ENCODE results near the gene GNB1L.

Gene GNB1L

GRCh38 chr22:19765477-19766239 is 89.0 kb downstream of the GNB1L start:
- H3K4me3 ChIP-seq: peak overlapping the region; percentile 66
- DNase-seq (ENCODE audit: low spot score): no peak
- peak overlapping the region in 1 of 2 donors; percentile 37 for H3K27ac ChIP-seq
- TF ChIP-seq, protein P1, sequence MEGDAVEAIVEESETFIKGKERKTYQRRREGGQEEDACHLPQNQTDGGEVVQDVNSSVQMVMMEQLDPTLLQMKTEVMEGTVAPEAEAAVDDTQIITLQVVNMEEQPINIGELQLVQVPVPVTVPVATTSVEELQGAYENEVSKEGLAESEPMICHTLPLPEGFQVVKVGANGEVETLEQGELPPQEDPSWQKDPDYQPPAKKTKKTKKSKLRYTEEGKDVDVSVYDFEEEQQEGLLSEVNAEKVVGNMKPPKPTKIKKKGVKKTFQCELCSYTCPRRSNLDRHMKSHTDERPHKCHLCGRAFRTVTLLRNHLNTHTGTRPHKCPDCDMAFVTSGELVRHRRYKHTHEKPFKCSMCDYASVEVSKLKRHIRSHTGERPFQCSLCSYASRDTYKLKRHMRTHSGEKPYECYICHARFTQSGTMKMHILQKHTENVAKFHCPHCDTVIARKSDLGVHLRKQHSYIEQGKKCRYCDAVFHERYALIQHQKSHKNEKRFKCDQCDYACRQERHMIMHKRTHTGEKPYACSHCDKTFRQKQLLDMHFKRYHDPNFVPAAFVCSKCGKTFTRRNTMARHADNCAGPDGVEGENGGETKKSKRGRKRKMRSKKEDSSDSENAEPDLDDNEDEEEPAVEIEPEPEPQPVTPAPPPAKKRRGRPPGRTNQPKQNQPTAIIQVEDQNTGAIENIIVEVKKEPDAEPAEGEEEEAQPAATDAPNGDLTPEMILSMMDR (IDR thresholded peaks at IDR 0.05): no peak

DNA sequence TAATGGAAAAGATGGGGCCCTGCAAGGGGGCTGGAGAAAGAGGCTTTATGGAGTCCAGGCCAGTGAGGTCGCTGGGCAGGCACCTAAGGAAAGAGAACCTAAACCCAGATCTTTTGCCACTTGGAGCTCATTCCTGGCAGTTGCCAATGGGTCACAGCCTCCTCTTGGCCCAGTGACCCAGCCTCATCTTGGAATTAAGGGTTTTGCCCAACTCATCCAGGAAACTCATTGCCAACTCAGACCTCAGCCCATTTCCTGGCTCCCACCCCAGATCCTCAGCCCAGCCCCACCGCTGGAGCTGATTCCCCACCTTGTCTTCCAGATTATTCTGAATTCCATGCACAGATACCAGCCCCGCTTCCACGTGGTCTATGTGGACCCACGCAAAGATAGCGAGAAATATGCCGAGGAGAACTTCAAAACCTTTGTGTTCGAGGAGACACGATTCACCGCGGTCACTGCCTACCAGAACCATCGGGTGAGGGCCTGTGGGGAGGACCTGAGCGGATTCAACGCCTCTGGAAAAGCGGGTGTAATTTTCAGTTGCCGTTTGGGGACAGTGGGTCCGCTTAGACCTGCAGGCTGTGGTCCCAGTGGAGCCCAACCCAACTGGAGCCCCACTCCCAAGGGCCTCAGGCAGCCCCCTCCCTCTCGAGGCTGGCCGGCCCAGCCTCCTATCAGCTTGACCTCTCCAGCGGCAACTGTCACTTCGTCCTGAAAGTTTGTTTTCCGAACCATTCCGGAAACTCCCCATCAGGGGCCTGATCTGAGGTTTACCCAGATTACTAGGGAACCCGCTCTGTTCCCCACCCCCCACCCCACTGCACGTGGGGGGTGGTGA is 89.8 kb downstream of the GNB1L start:
- no peak for DNase-seq (ENCODE audit: low spot score)
- Histone ChIP-seq H3K4me3 (no peak overlapping the region), H3K27ac (no peak overlapping the region)
- TF ChIP-seq, protein P1 (IDR thresholded peaks at IDR 0.05): no peak

DNA sequence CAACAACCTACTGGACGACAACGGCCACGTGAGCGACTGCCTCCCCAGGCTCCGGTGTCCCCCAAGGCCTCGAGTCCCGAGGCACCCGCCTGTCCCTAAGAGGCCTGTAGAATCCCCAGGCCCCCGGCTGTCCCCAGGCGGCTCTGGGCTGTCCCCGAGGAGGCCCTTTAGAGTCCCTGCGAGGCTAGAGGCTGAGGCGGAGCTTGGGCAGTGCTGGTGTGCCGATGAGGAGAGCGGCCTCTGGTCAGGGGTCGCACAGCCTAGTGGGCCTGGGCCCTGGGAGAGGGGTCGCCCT is 90.4 kb downstream of the GNB1L start:
- Histone ChIP-seq H3K4me3 (no peak overlapping the region), H3K27ac (no peak overlapping the region)
- TF ChIP-seq, protein P1 (IDR thresholded peaks at IDR 0.05): no peak
- DNase-seq (ENCODE audit: low spot score): no peak

DNA sequence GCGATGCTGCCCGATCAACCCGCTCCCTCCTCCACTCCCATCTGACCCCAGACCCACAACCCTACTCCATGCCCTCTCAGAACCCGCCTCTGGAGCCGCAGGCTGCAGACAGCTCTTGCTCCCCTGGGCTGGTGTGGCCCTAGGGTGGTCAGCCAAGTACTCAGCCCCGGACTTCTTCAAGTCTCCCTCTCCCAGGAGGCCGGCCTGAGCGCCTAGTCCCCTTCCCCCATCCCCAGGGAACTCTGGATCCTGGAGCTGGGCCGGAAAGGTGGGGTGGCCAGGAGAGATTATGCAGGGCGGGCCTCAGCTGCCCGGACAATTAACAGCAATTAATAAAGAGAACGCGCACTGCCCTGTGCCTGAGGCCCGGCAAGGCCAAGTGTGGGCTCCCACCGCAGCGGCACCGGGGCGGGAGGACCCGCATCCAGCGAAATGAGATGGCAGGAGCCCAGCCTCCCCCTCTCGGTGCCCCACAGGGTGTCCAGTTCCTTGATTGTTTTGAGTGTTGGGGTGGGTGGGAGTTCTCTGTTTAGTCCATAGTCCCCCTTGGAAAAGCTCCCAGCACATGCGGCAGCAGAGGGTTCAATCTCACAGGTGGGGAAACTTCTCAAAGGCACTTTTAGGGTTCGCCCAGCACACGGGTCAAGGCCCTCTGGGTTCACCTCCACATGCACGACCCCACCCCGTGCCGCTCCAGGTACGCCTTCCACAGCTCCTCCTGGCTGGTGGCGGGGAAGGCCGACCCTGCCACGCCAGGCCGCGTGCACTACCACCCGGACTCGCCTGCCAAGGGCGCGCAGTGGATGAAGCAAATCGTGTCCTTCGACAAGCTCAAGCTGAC is 91.0 kb downstream of the GNB1L start:
- DNase-seq (ENCODE audit: low spot score): no peak
- no peak overlapping the region for H3K27ac ChIP-seq
- no peak overlapping the region for H3K4me3 ChIP-seq
- TF ChIP-seq, protein P1 (IDR thresholded peaks at IDR 0.05): no peak

- Histone ChIP-seq H3K4me3 (no peak overlapping the region), H3K27ac (no peak overlapping the region)
- DNase-seq (ENCODE audit: low spot score): no peak
- TF ChIP-seq, protein P1 (IDR thresholded peaks at IDR 0.05): no peak
These were observed 91.9 kb downstream of the GNB1L start for GRCh38 chr22:19762568-19763457.
